Activated CD8-positive, alpha-beta T cell treated with anti-CD3 and anti-CD28 coated beads for 36 hours (primary cell): ENCODE results near the gene TRIM38. TPM values are rescaled to one million over a fixed set of nuclear protein-coding genes. Genes with fewer than 3 reads are reported as not detected.
"Not testable (repeated sequence)": the region's sequence is repeated elsewhere in the genome, so short reads cannot be mapped to it uniquely, and the experiment has no call there.

ENCODE experiments used
- ATAC-seq: fragments of 200-7000 bp; cut with Tn5 transposase; one replicate; pipeline ENCODE4 v1.10.0; 2021; ENCODE audit warnings: mild to moderate bottlenecking, moderate library complexity
- CTCF ChIA-PET: fragments of 350-600 bp; sonication (Branson Sonifier 250); formaldehyde crosslinking; loops from one replicate; lab custom pipeline; 2021; ENCODE audit warnings: antibody characterized with exemption; lab: Charles Lee
- POLR2A ChIA-PET: fragments of 350-600 bp; sonication (Branson Sonifier 250); formaldehyde crosslinking; loops from one replicate; lab custom pipeline; 2021; ENCODE audit warnings: antibody characterized with exemption; lab: Charles Lee
- DNase-seq: peaks from one replicate; pipeline ENCODE4 v3.0.0-alpha.2; 2020
- H3K27ac Mint-ChIP-seq: one replicate; pipeline ENCODE4 v1.8.0; 2021; ENCODE audit warnings: mild to moderate bottlenecking, mixed read lengths
- H3K27me3 Mint-ChIP-seq: one replicate; pipeline ENCODE4 v1.8.0; 2021; ENCODE audit warnings: mixed read lengths
- H3K36me3 Mint-ChIP-seq: one replicate; pipeline ENCODE4 v1.8.0; 2021; ENCODE audit warnings: low read depth, mixed read lengths
- H3K4me1 Mint-ChIP-seq: one replicate; pipeline ENCODE4 v1.8.0; 2021; ENCODE audit warnings: low read depth, mixed read lengths
- H3K4me3 Mint-ChIP-seq: one replicate; pipeline ENCODE4 v1.8.0; 2021; ENCODE audit warnings: mild to moderate bottlenecking, moderate library complexity, mixed read lengths
- H3K9me3 Mint-ChIP-seq: one replicate; pipeline ENCODE4 v1.8.0; 2021; ENCODE audit warnings: mixed read lengths
- CTCF ChIP-seq: fragments of 200-600 bp; IDR thresholded peaks from one replicate; pipeline ENCODE4 v1.8.0; 2022; ENCODE audit warnings: antibody characterized with exemption, mild to moderate bottlenecking
- intact Hi-C: fragments of 100-400 bp; cut with micrococcal nuclease; formaldehyde crosslinking; loops from one replicate; pipeline ENCODE4 v1.10.0; 2022
- total RNA-seq, 2 experiments: library from RNA; stranded (reverse); gene quantifications; one replicate each; pipeline ENCODE4 v1.2.3, GENCODE V29; 2021

The TRIM38 gene
- total RNA-seq, 2 experiments from 2014 or later = 8.0 to 8.3 TPM

- H3K4me1 Mint-ChIP-seq = peaks cover 20% of the 10 kb centered on the region
- ChIA-PET POLR2A (interaction anchor here (0.8 to 5.6 kb wide), 16 partner anchors 10 to 242 kb away, joined by 3 to 95 read pairs (median 6); partner anchors contain the start of gene TRIM38), CTCF (interaction anchor here (0.6 to 5.6 kb wide), 47 partner anchors 9 to 727 kb away, joined by 3 to 118 read pairs (median 5); partner anchors contain the start of genes SLC17A3 and TRIM38)
- no peaks in the 10 kb centered on the region for H3K27me3 Mint-ChIP-seq
- peak overlapping the region; percentile 91 for H3K27ac Mint-ChIP-seq
- intact Hi-C loops = no loop called here
- ATAC-seq (peak; percentile 38), DNase-seq (peak; percentile 74)
- peaks cover 7% of the 10 kb centered on the region for H3K36me3 Mint-ChIP-seq
- H3K4me3 Mint-ChIP-seq = peak overlapping the region; percentile 91
- TF ChIP-seq CTCF = no peak
- no peaks in the 10 kb centered on the region for H3K9me3 Mint-ChIP-seq
Observed at GRCh38 chr6:25991785-25992412, 29.3 kb downstream of the TRIM38 start.

GRCh38 chr6:25992413-25993340 lies 30.1 kb downstream of the TRIM38 start:
- POLR2A ChIA-PET = interaction anchor here (0.8 to 5.6 kb wide), 16 partner anchors 9 to 241 kb away, joined by 3 to 95 read pairs (median 6); partner anchors contain the start of gene TRIM38

GRCh38 chr6:25993341-25993684 lies 30.7 kb downstream of the TRIM38 start:
- H3K27me3 Mint-ChIP-seq, DNase-seq, H3K9me3 Mint-ChIP-seq, H3K36me3 Mint-ChIP-seq, intact Hi-C loops, ATAC-seq: not testable (repeated sequence)
- Mint-ChIP-seq H3K4me3 (peak overlapping the region; percentile 91), H3K27ac (peak overlapping the region; percentile 38), H3K4me1 (peaks cover 25% of the 10 kb centered on the region)
- POLR2A ChIA-PET = interaction anchor here (0.6 to 5.6 kb wide), 9 partner anchors 12 to 264 kb away, joined by 3 to 95 read pairs (median 12); a partner anchor contains a TSS
- CTCF ChIA-PET = interaction anchor here (0.8 to 5.6 kb wide), 33 partner anchors 11 to 728 kb away, joined by 3 to 118 read pairs (median 9); partner anchors contain the start of genes SLC17A3 and TRIM38

More at GRCh38 chr6:25992413-25993340, 30.1 kb downstream of the TRIM38 start:
- Mint-ChIP-seq H3K27me3 (no peaks in the 10 kb centered on the region), H3K4me3 (peak overlapping the region; percentile 91), H3K9me3 (no peaks in the 10 kb centered on the region), H3K27ac (peak overlapping the region; percentile 97), H3K36me3 (peaks cover 6% of the 10 kb centered on the region), H3K4me1 (peaks cover 25% of the 10 kb centered on the region)
- intact Hi-C loops = no loop called here
- DNase-seq = peak; percentile 96
- CTCF ChIA-PET = interaction anchor here (0.6 to 5.6 kb wide), 46 partner anchors 11 to 727 kb away, joined by 3 to 118 read pairs (median 6); partner anchors contain the start of genes SLC17A3 and TRIM38
- peak; percentile 98 for TF ChIP-seq CTCF
- ATAC-seq = peak; percentile 96

- H3K36me3 Mint-ChIP-seq = peaks cover 13% of the 10 kb centered on the region
- ChIA-PET CTCF (interaction anchor here (1.2 to 5.6 kb wide), 4 partner anchors 9 to 206 kb away, joined by 3 to 118 read pairs (median 4); no protein-coding TSS in a partner anchor), POLR2A (interaction anchor here (5.6 kb wide), 1 partner anchor 23 kb away, joined by 95 read pairs; a partner anchor contains a TSS)
- no peaks in the 10 kb centered on the region for H3K27me3 Mint-ChIP-seq
- no peak overlapping the region for H3K27ac Mint-ChIP-seq
- intact Hi-C loops = no loop called here
- ATAC-seq (no peak), DNase-seq (no peak)
- no peak overlapping the region for H3K4me3 Mint-ChIP-seq
- H3K4me1 Mint-ChIP-seq = peaks cover 22% of the 10 kb centered on the region
- no peak for TF ChIP-seq CTCF
- H3K9me3 Mint-ChIP-seq = no peaks in the 10 kb centered on the region
Observed at GRCh38 chr6:25995507-25995906, 32.9 kb downstream of the TRIM38 start.

GRCh38 chr6:25997921-25998320 lies 35.3 kb downstream of the TRIM38 start:
- H3K4me3 Mint-ChIP-seq = no peak overlapping the region
- peaks cover 15% of the 10 kb centered on the region for H3K4me1 Mint-ChIP-seq
- no peaks in the 10 kb centered on the region for H3K9me3 Mint-ChIP-seq
- DNase-seq (no peak), ATAC-seq (no peak)
- intact Hi-C loops = no loop called here
- TF ChIP-seq CTCF = no peak
- H3K36me3 Mint-ChIP-seq = peaks cover 13% of the 10 kb centered on the region
- no peak overlapping the region for H3K27ac Mint-ChIP-seq
- ChIA-PET POLR2A (interaction anchor here (0.9 to 1.3 kb wide), 2 partner anchors 9 to 22 kb away, joined by 3 read pairs; no protein-coding TSS in a partner anchor), CTCF (interaction anchor here (1.4 kb wide), 1 partner anchor 23 kb away, joined by 3 read pairs; a partner anchor contains a TSS)
- no peaks in the 10 kb centered on the region for H3K27me3 Mint-ChIP-seq
